ENCODE data around the gene TRMT10A.
"Not testable (repeated sequence)": the region's sequence is repeated elsewhere in the genome, so short reads cannot be mapped to it uniquely, and the experiment has no call there.

TRMT10A gene

GRCh38 chr4:99564921-99565320, 1.1 kb upstream of the TRMT10A start:
- no peak for DNase-seq (ENCODE audit: extremely low read depth in 1 of 2, low read depth in 1 of 2)

GRCh38 chr4:99552872-99553271, 11.0 kb downstream of the TRMT10A start:
- no peak for DNase-seq (ENCODE audit: extremely low read depth in 1 of 2, low read depth in 1 of 2)

- DNase-seq (ENCODE audit: extremely low read depth in 1 of 2, low read depth in 1 of 2): no peak
Measured at GRCh38 chr4:99540277-99540939, 23.4 kb downstream of the TRMT10A start.

GRCh38 chr4:99537674-99538073, 26.2 kb downstream of the TRMT10A start:
- DNase-seq (ENCODE audit: extremely low read depth in 1 of 2, low read depth in 1 of 2): no peak

GRCh38 chr4:99536848-99537247, 27.0 kb downstream of the TRMT10A start:
- no peak for DNase-seq (ENCODE audit: extremely low read depth in 1 of 2, low read depth in 1 of 2)

- DNase-seq (ENCODE audit: extremely low read depth in 1 of 2, low read depth in 1 of 2): no peak
Measured at GRCh38 chr4:99536271-99536670, 27.6 kb downstream of the TRMT10A start.

GRCh38 chr4:99534699-99535098, 29.1 kb downstream of the TRMT10A start:
- not testable (repeated sequence) for DNase-seq (ENCODE audit: extremely low read depth in 1 of 2, low read depth in 1 of 2)

GRCh38 chr4:99529956-99530355, 33.9 kb downstream of the TRMT10A start:
- no peak for DNase-seq (ENCODE audit: extremely low read depth in 1 of 2, low read depth in 1 of 2)

GRCh38 chr4:99529228-99529627, 34.6 kb downstream of the TRMT10A start:
- no peak for DNase-seq (ENCODE audit: extremely low read depth in 1 of 2, low read depth in 1 of 2)

- no peak for DNase-seq (ENCODE audit: extremely low read depth in 1 of 2, low read depth in 1 of 2)
Measured at GRCh38 chr4:99518601-99519295, 45.1 kb downstream of the TRMT10A start.

- no peak for DNase-seq (ENCODE audit: extremely low read depth in 1 of 2, low read depth in 1 of 2)
Measured at GRCh38 chr4:99510721-99511120, 53.1 kb downstream of the TRMT10A start, which contains the start of gene C4orf17. TSS of gene C4orf17 (plus strand) at chr4:99511021. CDS start at chr4:99513082, 2,061 bp downstream.

GRCh38 chr4:99507762-99508161, 56.1 kb downstream of the TRMT10A start:
- no peak for DNase-seq (ENCODE audit: extremely low read depth in 1 of 2, low read depth in 1 of 2)

GRCh38 chr4:99507349-99507748, 56.5 kb downstream of the TRMT10A start:
- DNase-seq (ENCODE audit: extremely low read depth in 1 of 2, low read depth in 1 of 2): no peak

- DNase-seq (ENCODE audit: extremely low read depth in 1 of 2, low read depth in 1 of 2): no peak
Measured at GRCh38 chr4:99506781-99507180, 57.1 kb downstream of the TRMT10A start.

GRCh38 chr4:99504804-99505502, 58.9 kb downstream of the TRMT10A start:
- no peak for DNase-seq (ENCODE audit: extremely low read depth in 1 of 2, low read depth in 1 of 2)
